ENCODE measurements around the gene GPR84. TPM values are rescaled to one million over a fixed set of nuclear protein-coding genes. Genes with fewer than 3 reads are reported as not detected.

GPR84 gene
- total RNA-seq, 1 donor from 2014 or later: not detected

DNA sequence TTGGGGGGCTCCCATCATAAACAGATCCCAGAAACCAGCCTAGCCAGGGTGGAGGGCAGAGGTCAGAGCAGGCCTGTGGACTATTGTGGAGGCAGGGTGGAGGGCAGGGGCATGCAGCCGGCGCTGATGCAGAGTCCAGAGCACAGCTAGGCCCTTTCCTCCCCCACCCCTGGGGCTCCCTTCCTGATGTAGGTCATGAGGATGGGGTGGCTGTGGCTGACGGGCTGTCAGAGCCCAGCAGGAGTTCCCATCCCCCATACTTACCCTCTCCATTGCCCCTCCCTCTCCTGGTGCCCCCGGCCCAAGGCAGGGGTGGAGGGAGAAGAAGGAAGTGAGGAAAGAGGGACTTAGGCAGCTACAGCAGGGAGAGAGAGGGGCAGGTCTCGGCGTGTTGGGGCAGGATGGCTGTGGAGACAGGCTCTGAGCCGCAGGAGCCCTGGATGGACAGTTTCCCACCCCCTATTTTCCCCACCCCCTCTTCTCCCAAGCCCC lies 25.9 kb upstream of the GPR84 start:
- H3K4me3 ChIP-seq (ENCODE audit: low read depth, low read length): no peak overlapping the region
- H3K27me3 ChIP-seq (ENCODE audit: control insufficient read depth, insufficient read depth, low read length): no peaks in the 10 kb centered on the region
- no peak for DNase-seq (ENCODE audit: low read depth)
- H3K36me3 ChIP-seq (ENCODE audit: control insufficient read depth, insufficient read depth, low read length): no peaks in the 10 kb centered on the region
- no peak for TF ChIP-seq CTCF (IDR thresholded peaks at IDR 0.05; ENCODE audit: insufficient read depth, low read length, poor library complexity, severe bottlenecking)

GRCh38 chr12:54389607-54390175 lies 25.4 kb upstream of the GPR84 start:
- Histone ChIP-seq H3K4me3 (ENCODE audit: low read depth, low read length) (no peak overlapping the region), H3K27me3 (ENCODE audit: control insufficient read depth, insufficient read depth, low read length) (no peaks in the 10 kb centered on the region), H3K36me3 (ENCODE audit: control insufficient read depth, insufficient read depth, low read length) (no peaks in the 10 kb centered on the region)
- TF ChIP-seq CTCF (IDR thresholded peaks at IDR 0.05; ENCODE audit: insufficient read depth, low read length, poor library complexity, severe bottlenecking): no peak
- no peak for DNase-seq (ENCODE audit: low read depth)

DNA sequence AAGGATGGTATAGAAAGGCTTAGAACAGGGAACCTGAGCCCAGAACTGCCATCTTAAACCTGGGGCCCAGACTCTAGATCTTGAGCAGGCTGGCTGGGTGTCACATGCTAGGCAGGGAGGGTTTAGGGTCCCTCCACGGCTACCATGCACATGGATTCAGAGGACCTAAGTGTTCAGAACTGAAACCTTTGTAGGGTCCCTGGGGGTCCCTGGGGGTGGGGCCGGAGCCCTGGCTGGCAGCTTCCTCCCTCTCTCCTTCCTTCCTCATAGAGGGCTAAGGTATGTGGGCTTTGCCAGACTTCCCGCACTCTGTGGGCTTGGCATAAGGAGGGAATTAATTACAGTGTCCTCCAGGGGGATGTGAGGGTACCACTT lies 24.8 kb upstream of the GPR84 start:
- DNase-seq (ENCODE audit: low read depth): no peak
- TF ChIP-seq CTCF (IDR thresholded peaks at IDR 0.05; ENCODE audit: insufficient read depth, low read length, poor library complexity, severe bottlenecking): no peak
- Histone ChIP-seq H3K36me3 (ENCODE audit: control insufficient read depth, insufficient read depth, low read length) (no peaks in the 10 kb centered on the region), H3K27me3 (ENCODE audit: control insufficient read depth, insufficient read depth, low read length) (no peaks in the 10 kb centered on the region), H3K4me3 (ENCODE audit: low read depth, low read length) (no peak overlapping the region)

DNA sequence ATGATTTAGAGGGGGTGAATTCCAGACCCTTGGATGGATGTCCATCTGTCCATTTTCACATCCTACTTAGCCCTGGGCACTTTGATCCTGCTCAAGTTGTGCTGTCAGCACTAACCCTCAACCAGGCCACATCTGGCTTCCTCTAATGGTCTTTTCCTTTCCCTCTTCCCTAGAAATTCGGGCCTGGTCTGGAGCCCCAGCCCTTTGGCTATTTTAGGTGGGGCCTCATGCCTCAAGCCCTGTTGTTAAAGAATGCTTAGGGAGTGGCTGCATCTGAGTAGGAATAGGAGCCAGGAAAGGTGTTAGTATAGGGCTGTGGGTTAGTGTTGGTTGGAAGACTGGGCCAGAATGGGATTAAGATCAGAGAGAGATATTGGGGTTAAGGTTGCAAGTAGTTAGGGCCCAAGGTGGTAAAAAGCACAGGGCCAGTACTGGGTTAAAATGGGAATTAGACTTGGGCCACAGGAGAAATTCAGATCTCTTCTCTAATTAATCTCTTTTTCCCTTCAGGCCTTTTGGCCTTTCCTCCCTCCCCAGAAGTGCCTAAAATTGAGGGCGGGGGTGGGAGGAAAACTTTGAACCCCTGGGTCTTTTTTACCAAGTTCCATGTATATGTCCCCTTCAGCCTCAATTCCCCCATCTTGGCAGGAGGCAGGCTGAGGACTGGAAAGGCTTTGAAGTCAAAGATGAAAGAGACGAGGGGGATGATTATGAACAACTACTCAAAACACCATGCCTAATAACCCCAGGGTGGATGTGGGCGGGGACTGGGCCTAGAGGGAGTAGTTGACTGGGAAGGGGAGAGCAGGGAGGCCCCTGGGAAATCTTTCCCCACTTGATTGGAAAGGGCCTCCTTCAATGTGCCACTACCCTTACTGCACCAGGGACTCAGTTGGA lies 24.2 kb upstream of the GPR84 start:
- no peak for TF ChIP-seq CTCF (IDR thresholded peaks at IDR 0.05; ENCODE audit: insufficient read depth, low read length, poor library complexity, severe bottlenecking)
- H3K4me3 ChIP-seq (ENCODE audit: low read depth, low read length): no peak overlapping the region
- H3K36me3 ChIP-seq (ENCODE audit: control insufficient read depth, insufficient read depth, low read length): no peaks in the 10 kb centered on the region
- H3K27me3 ChIP-seq (ENCODE audit: control insufficient read depth, insufficient read depth, low read length): no peaks in the 10 kb centered on the region
- no peak for DNase-seq (ENCODE audit: low read depth)

DNA sequence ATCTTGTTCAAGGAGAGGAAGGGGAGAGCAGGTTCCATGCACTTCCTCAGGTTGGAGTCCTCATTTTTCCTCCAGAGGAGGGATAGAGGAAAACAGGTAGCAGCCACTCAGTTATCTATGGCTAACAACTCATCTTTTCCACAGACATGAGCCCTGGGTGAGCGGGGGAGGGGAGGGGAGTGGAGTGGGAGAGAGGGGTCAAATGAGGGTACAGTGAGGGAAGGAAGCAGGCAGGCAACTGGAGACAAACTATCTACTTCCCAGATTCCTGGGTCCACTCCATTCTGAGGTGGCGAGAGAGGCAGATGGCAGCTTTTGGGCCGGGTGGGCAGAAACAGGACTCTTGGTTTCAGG lies 22.8 kb upstream of the GPR84 start:
- TF ChIP-seq CTCF (IDR thresholded peaks at IDR 0.05; ENCODE audit: insufficient read depth, low read length, poor library complexity, severe bottlenecking): no peak
- H3K4me3 ChIP-seq (ENCODE audit: low read depth, low read length): no peak overlapping the region
- H3K36me3 ChIP-seq (ENCODE audit: control insufficient read depth, insufficient read depth, low read length): no peaks in the 10 kb centered on the region
- no peak for DNase-seq (ENCODE audit: low read depth)
- no peaks in the 10 kb centered on the region for H3K27me3 ChIP-seq (ENCODE audit: control insufficient read depth, insufficient read depth, low read length)

Data from kidney epithelial cell (primary cell).